Left lung (tissue), 10 donors: ENCODE data around the gene DIP2B. TPM values are rescaled to one million over a fixed set of nuclear protein-coding genes. Genes with fewer than 3 reads are reported as not detected.

Experiments used
- ATAC-seq: fragments of 200-7000 bp; cut with Tn5 transposase; one replicate; pipeline ENCODE4 v1.9.1; 2020; ENCODE audit warnings: moderate library complexity
- DNase-seq, 4 donors: peaks; one replicate each; pipeline ENCODE4 v3.0.0-alpha.2; 2013 to 2020
- H3K27ac ChIP-seq, 2 donors: fragments of 200-600 bp; sonication (generic) in 1 of 2; one replicate each; pipeline versions ENCODE4 v1.5.0 to v1.8.0; 2020 to 2021
- H3K27me3 ChIP-seq, 2 donors: fragments of 200-600 bp; sonication (generic) in 1 of 2; one replicate each; pipeline versions ENCODE4 v1.5.0 to v1.8.0; 2020 to 2021
- H3K36me3 ChIP-seq, 2 donors: fragments of 200-600 bp; sonication (generic) in 1 of 2; one replicate each; pipeline versions ENCODE4 v1.5.0 to v1.8.0; 2020 to 2021
- H3K4me1 ChIP-seq, 2 donors: fragments of 200-600 bp; one replicate each; pipeline ENCODE4 v1.8.0; 2021
- H3K4me3 ChIP-seq, 2 donors: fragments of 200-600 bp; sonication (generic) in 1 of 2; one replicate each; pipeline versions ENCODE4 v1.5.0 to v1.8.0; 2020 to 2021; ENCODE audit warnings: mild to moderate bottlenecking in 1 of 2
- H3K9me3 ChIP-seq, 2 donors: fragments of 200-600 bp; sonication (generic) in 1 of 2; one replicate each; pipeline versions ENCODE4 v1.5.0 to v1.8.0; 2020 to 2021
- intact Hi-C, 2 donors: fragments of 100-400 bp; cut with DNase I; formaldehyde crosslinking; loops; one replicate each; pipeline versions ENCODE4 v1.11.2 to v1.14.2; 2022
- polyA plus RNA-seq, 6 donors: library from polyadenylated mRNA; unstranded; fragments of 120-200 nt; gene quantifications; one replicate each; pipeline ENCODE4 v1.2.1, GENCODE V29; 2013; ENCODE audit not compliant: insufficient read length in 6 of 6
- total RNA-seq, 2 donors: library from RNA; stranded (reverse); fragmentation: NEBNext Ultra II Directional; extraction: Animal tissue kit (Norgen Biotek cat#: 25700); gene quantifications; one replicate each; pipeline ENCODE4 v1.2.1, GENCODE V29; 2021
- TF ChIP-seq, protein P1 (sequence below), 2 donors: fragments of 200-600 bp; sonication (generic) in 1 of 2; IDR thresholded peaks; one replicate each; pipeline versions ENCODE4 v1.5.0 to v1.8.0; 2021; ENCODE audit warnings: antibody characterized with exemption in 2 of 2
- donor health status: DM: no; HTN: yes; CAD: no.
- donor health status: DM: no; HTN: no; CAD: no.

DIP2B gene
- total and polyA plus RNA-seq, 8 donors = 26.5 to 38.6 (median 33.8) TPM

DNA sequence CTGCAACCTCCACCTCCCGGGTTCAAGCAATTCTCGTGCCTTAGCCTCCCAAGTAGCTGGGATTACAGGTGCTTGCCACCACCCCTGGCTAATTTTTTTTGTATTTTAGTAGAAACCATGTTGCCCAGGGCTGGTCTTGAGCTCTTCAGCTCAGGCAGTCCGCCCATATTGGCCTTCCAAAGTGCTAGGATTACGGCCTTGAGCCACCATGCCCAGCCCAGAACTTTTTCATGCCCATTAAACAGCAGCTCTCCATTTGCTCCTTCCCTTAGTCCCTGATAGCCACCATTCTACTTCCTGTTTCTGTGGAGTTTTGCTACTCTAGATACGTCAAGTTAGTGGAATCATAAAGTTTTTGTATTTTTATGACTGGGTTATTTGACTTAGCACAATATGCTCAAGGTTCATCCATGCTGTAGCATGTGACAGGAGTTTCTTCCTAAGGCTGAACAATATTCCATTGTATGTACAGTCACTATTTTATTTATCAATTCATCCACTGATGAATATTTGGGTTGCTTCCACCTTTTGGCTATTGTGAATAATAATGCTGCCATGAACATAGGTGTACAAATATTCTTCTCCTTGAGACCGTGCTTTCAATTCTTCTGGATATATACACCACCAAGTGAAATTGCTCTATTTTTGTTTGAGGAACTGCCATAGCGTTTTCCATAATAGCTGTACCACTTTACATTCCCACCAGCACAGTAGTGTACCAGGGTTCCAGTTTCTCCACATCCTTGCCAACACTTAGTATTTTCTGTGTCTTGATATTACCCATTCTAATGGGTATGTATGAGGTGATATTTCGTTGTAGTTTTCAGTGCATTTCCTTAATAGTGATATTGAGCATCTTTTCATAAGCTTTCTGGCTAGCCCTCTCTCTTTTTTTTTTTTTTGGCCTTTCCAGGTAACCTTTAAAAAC lies 274.1 kb downstream of the DIP2B start:
- Histone ChIP-seq H3K36me3 (peaks cover 0 to 26% of the 10 kb centered on the region in 2 donors), H3K9me3 (no peaks in the 10 kb centered on the region), H3K27ac (no peak overlapping the region), H3K27me3 (no peaks in the 10 kb centered on the region), H3K4me1 (no peaks in the 10 kb centered on the region), H3K4me3 (no peak overlapping the region)
- intact Hi-C loops = no loop called here
- TF ChIP-seq, protein P1, sequence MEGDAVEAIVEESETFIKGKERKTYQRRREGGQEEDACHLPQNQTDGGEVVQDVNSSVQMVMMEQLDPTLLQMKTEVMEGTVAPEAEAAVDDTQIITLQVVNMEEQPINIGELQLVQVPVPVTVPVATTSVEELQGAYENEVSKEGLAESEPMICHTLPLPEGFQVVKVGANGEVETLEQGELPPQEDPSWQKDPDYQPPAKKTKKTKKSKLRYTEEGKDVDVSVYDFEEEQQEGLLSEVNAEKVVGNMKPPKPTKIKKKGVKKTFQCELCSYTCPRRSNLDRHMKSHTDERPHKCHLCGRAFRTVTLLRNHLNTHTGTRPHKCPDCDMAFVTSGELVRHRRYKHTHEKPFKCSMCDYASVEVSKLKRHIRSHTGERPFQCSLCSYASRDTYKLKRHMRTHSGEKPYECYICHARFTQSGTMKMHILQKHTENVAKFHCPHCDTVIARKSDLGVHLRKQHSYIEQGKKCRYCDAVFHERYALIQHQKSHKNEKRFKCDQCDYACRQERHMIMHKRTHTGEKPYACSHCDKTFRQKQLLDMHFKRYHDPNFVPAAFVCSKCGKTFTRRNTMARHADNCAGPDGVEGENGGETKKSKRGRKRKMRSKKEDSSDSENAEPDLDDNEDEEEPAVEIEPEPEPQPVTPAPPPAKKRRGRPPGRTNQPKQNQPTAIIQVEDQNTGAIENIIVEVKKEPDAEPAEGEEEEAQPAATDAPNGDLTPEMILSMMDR (IDR thresholded peaks at IDR 0.05) = no peak
- no peak for ATAC-seq
- no peak for DNase-seq

DNA sequence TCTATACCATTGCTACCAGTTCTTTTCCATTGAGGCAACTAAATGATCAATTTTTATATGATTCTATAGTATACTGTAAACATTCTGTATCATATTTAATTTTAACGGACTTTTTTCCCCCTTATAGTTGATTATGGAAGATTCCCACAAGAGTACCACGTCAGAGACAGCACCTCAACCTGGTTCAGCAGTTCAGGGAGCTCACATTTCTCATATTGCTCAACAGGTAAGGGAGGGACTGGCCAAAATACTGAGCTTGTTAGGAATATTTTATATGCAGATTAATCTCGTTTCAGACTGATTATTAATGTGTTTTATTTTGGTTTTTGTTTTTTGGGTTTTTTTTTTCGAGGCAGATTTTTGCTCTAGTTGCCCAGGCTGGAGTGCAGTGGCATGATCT lies 275.2 kb downstream of the DIP2B start:
- DNase-seq = no peak
- TF ChIP-seq, protein P1 (IDR thresholded peaks at IDR 0.05) = no peak
- Histone ChIP-seq H3K27me3 (no peaks in the 10 kb centered on the region), H3K27ac (no peak overlapping the region), H3K4me1 (no peaks in the 10 kb centered on the region), H3K4me3 (no peak overlapping the region), H3K36me3 (peaks cover 0 to 27% of the 10 kb centered on the region in 2 donors), H3K9me3 (no peaks in the 10 kb centered on the region)
- no peak for ATAC-seq
- intact Hi-C loops = no loop called here

DNA sequence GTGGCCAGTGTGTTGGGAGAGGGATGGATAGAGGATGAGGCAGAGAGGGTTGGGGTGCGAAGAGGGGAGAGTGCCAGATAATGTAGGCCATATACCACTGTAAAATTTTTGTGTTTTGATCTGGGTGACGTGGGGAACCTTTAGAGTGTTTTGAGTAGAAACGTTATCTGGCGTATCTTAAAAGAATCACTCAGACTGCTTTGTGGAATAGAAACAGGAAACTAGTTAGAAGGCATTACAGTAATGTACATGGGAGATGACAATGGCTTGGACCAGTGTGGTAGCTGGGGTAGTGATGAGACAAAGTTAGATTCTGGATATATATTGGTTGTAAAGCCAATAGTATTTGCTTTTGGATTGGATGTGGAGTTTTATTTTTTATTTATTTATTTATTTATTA lies 279.7 kb downstream of the DIP2B start:
- intact Hi-C loops = no loop called here
- peaks cover 0 to 29% of the 10 kb centered on the region in 2 donors for H3K36me3 ChIP-seq
- DNase-seq (no peak), ATAC-seq (no peak)
- H3K4me1 ChIP-seq = peaks cover 0 to 12% of the 10 kb centered on the region in 2 donors
- H3K27ac ChIP-seq = no peak overlapping the region
- no peaks in the 10 kb centered on the region for H3K9me3 ChIP-seq
- no peak overlapping the region for H3K4me3 ChIP-seq
- TF ChIP-seq, protein P1 (IDR thresholded peaks at IDR 0.05) = no peak
- H3K27me3 ChIP-seq = no peaks in the 10 kb centered on the region

DNA sequence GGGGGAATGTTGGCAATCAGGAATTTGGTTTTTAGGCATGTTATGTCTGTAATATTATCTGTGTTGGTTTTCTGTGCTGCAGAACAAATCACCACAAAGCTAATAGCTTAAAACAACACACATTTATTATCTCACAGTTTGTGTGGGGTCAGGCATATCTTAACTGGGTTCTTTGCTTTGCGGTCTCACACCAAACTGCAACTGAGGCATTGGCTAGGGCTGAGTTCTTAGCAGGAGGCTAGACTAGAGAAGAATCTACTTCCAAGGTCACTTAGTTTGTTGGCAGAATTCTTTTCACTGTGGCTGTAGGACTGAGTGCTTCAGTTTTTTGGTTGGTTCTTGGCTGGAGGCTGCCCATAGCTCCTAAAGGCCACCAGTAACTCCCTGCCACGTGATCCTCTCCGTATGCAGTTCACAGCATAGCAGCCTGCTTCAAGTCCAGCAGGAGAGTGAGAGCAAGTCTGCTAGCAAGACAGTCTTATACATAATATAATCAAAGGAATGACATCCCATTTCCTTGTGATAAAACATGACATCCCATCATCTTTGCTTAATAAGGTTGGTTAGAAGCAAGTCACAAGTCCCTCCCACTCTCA lies 280.7 kb downstream of the DIP2B start:
- intact Hi-C loops = no loop called here
- ATAC-seq = no peak
- no peak for DNase-seq
- no peaks in the 10 kb centered on the region for H3K27me3 ChIP-seq
- TF ChIP-seq, protein P1 (IDR thresholded peaks at IDR 0.05) = no peak
- H3K27ac ChIP-seq = peak overlapping the region; percentile 63 to 71
- H3K36me3 ChIP-seq = peaks cover 0 to 28% of the 10 kb centered on the region in 2 donors
- H3K4me3 ChIP-seq = no peak overlapping the region
- peaks cover 0 to 12% of the 10 kb centered on the region in 2 donors for H3K4me1 ChIP-seq
- H3K9me3 ChIP-seq = no peaks in the 10 kb centered on the region
